Motor neuron (in vitro differentiated cells): ENCODE data around the gene COL1A1. TPM values are rescaled to one million over a fixed set of nuclear protein-coding genes. Genes with fewer than 3 reads are reported as not detected.
A peak's percentile ranks its signal among the peaks of the same experiment; 100 is the strongest.

Source experiments
- ATAC-seq, 8 experiments: fragments of 200-7000 bp; cut with Tn5 transposase; replicated peaks in 6 of 8; 2 replicates each; pipeline ENCODE4 v1.8.0; 2021; ENCODE audit warnings: mild to moderate bottlenecking in 8 of 8, moderate library complexity in 8 of 8
- H3K27ac ChIP-seq, 2 donors: fragments of 250-450 bp; sonication (Bioruptor Pico); 2 replicates each; pipeline ENCODE4 v1.9.0; 2021; ENCODE audit warnings: antibody characterized with exemption in 2 of 2, mild to moderate bottlenecking in 2 of 2, moderate library complexity in 1 of 2
- H3K4me1 ChIP-seq, 2 donors: fragments of 250-450 bp; sonication (Bioruptor Pico); replicated peaks in 1 of 2; 2 replicates each; pipeline ENCODE4 v1.6.1; 2021; ENCODE audit warnings: antibody characterized with exemption in 2 of 2, mild to moderate bottlenecking in 2 of 2, moderate library complexity in 1 of 2
- H3K4me3 ChIP-seq, 5 donors: fragments of 250-450 bp; sonication (Bioruptor Pico); 2 replicates each; pipeline ENCODE4 v1.9.0; 2021; ENCODE audit warnings: antibody characterized with exemption in 5 of 5, mild to moderate bottlenecking in 5 of 5, moderate library complexity in 4 of 5
- WGBS, 10 experiments: fragments of 450-650 bp; shearing (Covaris generic); methylation state at CpG; one replicate each; pipeline ENCODE4 v1.0.0; 2022; 5-methylcytosine and 5-hydroxymethylcytosine counted together
- in situ Hi-C, 9 experiments: fragments of 400-800 bp; cut with MboI; loops; one replicate each; pipeline ENCODE4 v1.15.0; 2021; ENCODE audit warnings: low sequenced_read_pairs in 9 of 9, low pct_unique_long_range_greater_than_20kb in 2 of 9; ENCODE audit not compliant: unreplicated experiment in 9 of 9
- total RNA-seq, 8 experiments: library from RNA; unstranded; fragments of 300-600 nt; gene quantifications; 2 replicates each; pipeline versions ENCODE4 v1.2.3 to v1.2.4, GENCODE V29; 2022

The COL1A1 gene
- total RNA-seq, 8 experiments from 2014 or later, result 0.54 to 614 (median 7.1) TPM

DNA sequence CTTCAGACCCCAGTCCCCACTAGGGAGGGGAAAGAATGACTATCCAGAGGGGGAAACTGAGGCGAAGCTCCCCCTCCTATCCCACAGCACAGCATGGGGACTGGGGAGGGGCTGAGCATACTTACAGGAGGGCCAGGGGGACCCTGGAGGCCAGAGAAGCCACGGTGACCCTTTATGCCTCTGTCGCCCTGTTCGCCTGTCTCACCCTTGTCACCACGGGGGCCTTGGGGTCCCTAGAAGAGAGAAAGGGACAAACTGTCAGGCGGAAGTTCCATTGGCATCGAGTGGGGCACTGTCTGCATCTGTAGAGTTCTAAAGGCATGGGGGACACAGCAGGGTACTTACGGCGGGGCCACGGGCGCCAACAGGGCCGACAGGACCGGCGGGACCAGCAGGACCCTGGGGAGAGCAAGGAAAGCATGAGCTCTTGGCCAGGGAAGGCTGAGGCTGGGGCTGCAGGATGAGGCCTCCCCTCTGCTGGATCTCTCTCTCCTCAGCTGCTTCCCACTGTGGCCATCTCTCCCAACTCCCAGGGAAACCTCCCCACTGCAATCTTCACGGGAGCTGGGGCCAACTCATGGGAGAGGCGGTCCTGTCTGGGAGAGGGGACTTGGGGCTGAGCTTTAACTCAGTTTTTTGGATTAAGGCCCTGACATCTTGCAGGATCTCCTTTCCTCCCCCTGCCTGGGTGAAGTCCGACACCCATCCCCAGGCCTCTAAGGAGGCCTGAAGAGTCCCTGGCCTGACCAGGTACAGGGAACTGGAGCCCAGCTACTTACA is 13.5 kb downstream of the COL1A1 start:
- in situ Hi-C loops, result loop anchor here in 4 of 9 experiments (25.0 kb wide), 1 partner anchor 99 kb away; no protein-coding TSS in a partner anchor
- peaks cover 18 to 21% of the 10 kb centered on the region in 2 donors for H3K4me1 ChIP-seq
- H3K4me3 ChIP-seq, result no peak overlapping the region
- 20 to 100% (median 80%) methylated on average over 1 to 4 of the region's 17 CpGs; no CpG with 5 or more reads in 4 of the 10 experiments for WGBS, 10 experiments
- H3K27ac ChIP-seq, result no peak overlapping the region
- no peak for ATAC-seq

DNA sequence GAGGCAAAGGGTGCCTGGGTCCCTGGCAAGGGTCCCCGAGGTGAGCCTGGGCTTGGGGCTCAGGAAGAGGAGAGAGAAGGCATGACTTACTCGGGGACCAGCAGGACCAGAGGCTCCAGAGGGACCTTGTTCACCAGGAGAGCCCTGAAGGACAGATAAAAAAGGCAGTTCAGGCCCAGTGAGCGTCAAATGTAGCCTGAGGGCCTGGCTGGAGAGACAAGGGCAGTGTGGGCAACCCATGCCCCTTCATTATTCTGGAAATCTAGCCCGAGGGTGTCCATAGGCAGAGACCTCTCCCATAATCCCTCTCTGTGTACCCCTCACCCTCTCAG is 14.1 kb downstream of the COL1A1 start:
- peaks cover 18 to 21% of the 10 kb centered on the region in 2 donors for H3K4me1 ChIP-seq
- H3K27ac ChIP-seq, result no peak overlapping the region
- ATAC-seq, result no peak
- 72 to 83% (median 80%) methylated on average over 1 to 2 of the region's 4 CpGs; no CpG with 5 or more reads in 7 of the 10 experiments for WGBS, 10 experiments
- no peak overlapping the region for H3K4me3 ChIP-seq
- in situ Hi-C loops, result loop anchor here in 4 of 9 experiments (25.0 kb wide), 1 partner anchor 100 kb away; no protein-coding TSS in a partner anchor

DNA sequence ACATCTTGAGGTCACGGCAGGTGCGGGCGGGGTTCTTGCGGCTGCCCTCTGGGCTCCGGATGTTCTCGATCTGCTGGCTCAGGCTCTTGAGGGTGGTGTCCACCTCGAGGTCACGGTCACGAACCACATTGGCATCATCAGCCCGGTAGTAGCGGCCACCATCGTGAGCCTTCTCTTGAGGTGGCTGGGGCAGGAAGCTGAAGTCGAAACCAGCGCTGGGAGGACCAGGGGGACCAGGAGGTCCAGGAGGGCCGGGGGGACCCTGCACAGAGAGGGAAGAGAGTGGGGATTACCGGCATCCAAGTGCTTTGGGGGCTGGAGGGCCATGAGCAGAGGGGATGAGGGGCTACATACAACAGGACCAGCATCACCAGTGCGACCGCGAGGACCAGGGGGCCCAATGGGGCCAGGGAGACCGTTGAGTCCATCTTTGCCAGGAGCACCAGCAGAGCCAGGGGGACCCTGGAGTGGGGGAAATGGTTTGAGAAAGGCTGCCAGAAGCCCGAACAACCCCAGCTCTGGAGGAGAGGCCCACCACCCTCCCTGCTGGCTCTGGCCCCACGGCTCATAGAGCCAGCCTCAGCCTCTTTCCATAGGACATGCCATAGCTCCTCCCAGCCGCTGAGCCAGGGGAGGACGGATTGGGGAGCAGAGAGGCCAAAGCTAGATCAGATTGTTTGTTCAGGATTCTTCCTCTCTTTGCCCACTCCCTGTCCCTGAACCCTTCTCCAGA is 14.6 kb downstream of the COL1A1 start:
- Histone ChIP-seq H3K27ac (no peak overlapping the region), H3K4me1 (peaks cover 18 to 21% of the 10 kb centered on the region in 2 donors), H3K4me3 (no peak overlapping the region)
- in situ Hi-C loops, result loop anchor here in 4 of 9 experiments (25.0 kb wide), 1 partner anchor 100 kb away; no protein-coding TSS in a partner anchor
- 0 to 100% (median 80%) methylated on average over 1 to 3 of the region's 24 CpGs; no CpG with 5 or more reads in 5 of the 10 experiments for WGBS, 10 experiments
- ATAC-seq, result no peak

DNA sequence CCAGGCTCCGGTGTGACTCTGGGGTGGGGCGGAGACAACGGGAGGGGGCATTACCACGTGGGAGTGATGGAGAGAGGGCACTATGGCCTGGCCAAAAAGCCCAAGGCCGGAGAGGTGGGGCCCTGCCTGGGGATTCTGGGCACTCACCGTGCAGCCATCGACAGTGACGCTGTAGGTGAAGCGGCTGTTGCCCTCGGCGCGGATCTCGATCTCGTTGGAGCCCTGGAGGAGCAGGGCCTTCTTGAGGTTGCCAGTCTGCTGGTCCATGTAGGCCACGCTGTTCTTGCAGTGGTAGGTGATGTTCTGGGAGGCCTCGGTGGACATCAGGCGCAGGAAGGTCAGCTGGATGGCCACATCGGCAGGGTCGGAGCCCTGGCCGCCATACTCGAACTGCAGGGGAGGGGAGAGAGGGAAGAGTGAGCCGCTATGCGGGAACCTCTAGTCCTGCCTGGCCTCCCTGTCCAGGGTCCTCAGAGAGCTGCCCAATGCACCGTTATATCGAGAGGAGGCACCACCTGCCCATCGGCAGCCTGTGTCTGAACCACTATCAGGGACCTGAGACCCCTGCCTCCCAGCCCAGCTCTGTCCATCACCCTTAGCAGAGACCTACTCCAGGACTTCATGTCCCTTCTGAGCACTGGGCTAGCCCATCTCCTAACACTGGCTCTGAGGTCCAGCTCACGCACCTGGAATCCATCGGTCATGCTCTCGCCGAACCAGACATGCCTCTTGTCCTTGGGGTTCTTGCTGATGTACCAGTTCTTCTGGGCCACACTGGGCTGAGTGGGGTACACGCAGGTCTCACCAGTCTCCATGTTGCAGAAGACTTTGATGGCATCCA is 15.6 kb downstream of the COL1A1 start:
- Histone ChIP-seq H3K4me1 (peaks cover 15 to 17% of the 10 kb centered on the region in 2 donors), H3K27ac (no peak overlapping the region), H3K4me3 (no peak overlapping the region)
- in situ Hi-C loops, result loop anchor here in 4 of 9 experiments (25.0 kb wide), 1 partner anchor 101 kb away; no protein-coding TSS in a partner anchor
- WGBS, 10 experiments, result 60 to 95% (median 77%) methylated on average over 1 to 8 of the region's 31 CpGs; no CpG with 5 or more reads in 6 of the 10 experiments
- no peak for ATAC-seq

DNA sequence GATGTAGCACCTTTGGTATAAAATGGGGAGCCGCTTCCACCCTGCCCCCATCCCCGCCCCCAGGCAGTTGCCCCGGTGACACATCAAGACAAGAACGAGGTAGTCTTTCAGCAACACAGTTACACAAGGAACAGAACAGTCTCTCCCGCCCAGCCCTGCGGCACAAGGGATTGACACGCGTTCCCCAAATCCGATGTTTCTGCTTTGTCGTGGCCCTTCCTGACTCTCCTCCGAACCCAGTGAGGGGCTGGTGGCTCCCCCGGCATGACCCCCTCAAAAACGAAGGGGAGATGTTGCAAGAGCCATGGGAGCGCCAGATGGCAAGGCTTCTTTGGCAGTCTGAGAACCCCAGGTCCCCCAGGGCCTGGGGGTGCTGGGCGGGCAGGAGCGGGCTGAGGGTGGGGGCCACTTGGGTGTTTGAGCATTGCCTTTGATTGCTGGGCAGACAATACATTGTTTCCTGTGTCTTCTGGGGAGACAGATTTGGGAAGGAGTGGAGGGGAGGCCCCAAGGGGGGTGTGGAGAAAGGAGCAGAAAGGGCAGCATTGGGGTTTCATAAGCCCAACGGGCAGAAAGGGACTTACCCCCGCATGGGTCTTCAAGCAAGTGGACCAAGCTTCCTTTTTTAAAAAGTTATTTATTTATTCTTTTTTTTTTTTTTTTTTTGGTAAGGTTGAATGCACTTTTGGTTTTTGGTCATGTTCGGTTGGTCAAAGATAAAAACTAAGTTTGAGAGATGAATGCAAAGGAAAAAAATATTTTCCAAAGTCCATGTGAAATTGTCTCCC is 16.6 kb downstream of the COL1A1 start:
- peak in 7 of 8 experiments; percentile 39 to 49 (median 45) for ATAC-seq
- Histone ChIP-seq H3K27ac (no peak overlapping the region), H3K4me3 (no peak overlapping the region), H3K4me1 (peaks cover 15 to 17% of the 10 kb centered on the region in 2 donors)
- WGBS, 10 experiments, result 20 to 100% (median 67%) methylated on average over 1 to 12 of the region's 19 CpGs; no CpG with 5 or more reads in 1 of the 10 experiments
- in situ Hi-C loops, result loop anchor here in 4 of 9 experiments (25.0 kb wide), 1 partner anchor 102 kb away; no protein-coding TSS in a partner anchor

DNA sequence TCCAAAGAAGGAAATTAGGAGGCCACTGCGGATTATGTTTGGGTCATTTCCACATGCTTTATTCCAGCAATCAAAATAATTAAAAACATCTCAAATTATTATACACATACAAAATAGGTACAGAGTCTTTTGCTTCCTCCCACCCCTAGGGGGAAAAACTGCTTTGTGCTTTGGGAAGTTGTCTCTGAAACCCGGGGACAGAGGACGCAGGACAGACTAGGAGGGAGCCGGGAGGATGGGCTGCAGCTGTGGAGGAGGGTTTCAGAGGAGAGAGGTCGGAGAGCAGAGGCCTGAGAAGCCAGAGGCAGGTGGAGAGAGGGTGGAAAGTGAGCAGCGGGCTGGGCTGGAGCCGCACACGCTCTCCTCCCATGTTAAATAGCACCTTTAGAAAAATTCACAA is 17.4 kb downstream of the COL1A1 start:
- Histone ChIP-seq H3K27ac (no peak overlapping the region), H3K4me1 (peaks cover 15 to 17% of the 10 kb centered on the region in 2 donors), H3K4me3 (no peak overlapping the region)
- WGBS, 10 experiments, result 0 to 52% (median 27%) methylated on average over 1 to 8 of the region's 8 CpGs; no CpG with 5 or more reads in 3 of the 10 experiments
- peak in 7 of 8 experiments; percentile 4 to 62 (median 53) for ATAC-seq
- in situ Hi-C loops, result loop anchor here in 4 of 9 experiments (25.0 kb wide), 1 partner anchor 103 kb away; no protein-coding TSS in a partner anchor

DNA sequence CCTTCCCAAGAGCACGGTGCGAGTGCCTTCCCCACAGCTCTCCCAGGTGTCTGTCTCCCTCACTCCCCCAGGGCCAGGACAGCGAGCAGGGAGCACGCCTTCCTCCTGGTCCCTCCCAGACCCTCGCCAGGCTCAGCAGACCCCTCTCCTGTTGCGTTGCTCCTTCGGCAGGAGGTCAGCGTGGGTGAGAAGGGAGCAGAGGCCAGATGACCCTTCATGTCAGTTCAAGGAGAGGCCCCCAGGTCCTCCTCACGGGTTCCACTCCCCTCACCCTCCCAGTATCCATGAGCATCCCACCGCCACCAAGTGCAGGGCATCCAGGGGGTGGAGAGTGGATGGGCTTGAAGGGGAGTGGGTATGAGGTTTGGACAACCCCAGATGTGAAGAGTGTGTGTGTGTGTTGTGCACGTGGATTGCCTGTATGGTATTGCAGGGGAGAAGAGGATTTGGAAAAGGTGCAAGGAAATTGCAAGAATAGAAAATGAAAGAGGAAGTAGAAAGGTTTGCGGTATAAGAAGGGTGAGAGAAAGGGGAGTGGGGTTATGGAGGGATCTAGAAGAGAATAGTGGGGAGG is 17.9 kb downstream of the COL1A1 start:
- Histone ChIP-seq H3K4me3 (no peak overlapping the region), H3K27ac (no peak overlapping the region), H3K4me1 (peaks cover 15 to 17% of the 10 kb centered on the region in 2 donors)
- 8 to 100% (median 65%) methylated on average over 1 to 10 of the region's 12 CpGs; no CpG with 5 or more reads in 4 of the 10 experiments for WGBS, 10 experiments
- in situ Hi-C loops, result loop anchor here in 4 of 9 experiments (25.0 kb wide), 1 partner anchor 104 kb away; no protein-coding TSS in a partner anchor
- no peak for ATAC-seq

DNA sequence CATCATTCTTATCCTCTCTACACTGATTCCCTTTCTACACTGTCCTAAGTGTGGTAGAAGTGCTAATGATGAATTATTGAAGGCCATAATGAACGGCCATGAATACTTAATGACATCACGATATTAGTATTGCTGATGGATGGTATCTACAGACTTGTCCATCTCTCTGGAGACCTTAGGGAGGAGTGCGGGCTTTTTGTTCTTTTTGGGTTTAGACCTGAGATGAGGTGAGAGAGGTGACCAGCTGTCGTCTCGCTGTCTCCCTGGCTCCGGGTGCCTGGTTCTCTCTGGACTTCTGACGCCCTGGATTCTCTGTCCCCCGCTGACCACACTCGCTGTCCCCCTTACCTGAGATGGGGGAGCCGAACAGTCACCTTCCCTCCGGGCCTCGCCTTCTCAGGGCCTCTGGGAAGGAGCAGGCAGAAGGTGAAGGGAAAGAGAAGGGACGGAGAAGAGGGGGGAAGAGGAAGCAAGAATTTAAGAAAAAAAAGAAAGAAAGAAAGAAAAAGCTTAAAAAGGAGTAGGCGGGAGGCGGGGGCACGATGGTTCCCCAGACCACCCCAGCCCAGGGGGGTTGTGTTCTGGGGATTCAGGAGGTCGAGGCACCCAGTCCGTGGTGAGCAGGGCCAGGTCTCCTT is 18.5 kb downstream of the COL1A1 start:
- no peak for ATAC-seq
- H3K4me1 ChIP-seq, result peaks cover 20 to 21% of the 10 kb centered on the region in 2 donors
- H3K27ac ChIP-seq, result no peak overlapping the region
- 36 to 100% (median 75%) methylated on average over 2 to 12 of the region's 18 CpGs; no CpG with 5 or more reads in 2 of the 10 experiments for WGBS, 10 experiments
- H3K4me3 ChIP-seq, result no peak overlapping the region
- in situ Hi-C loops, result loop anchor here in 4 of 9 experiments (25.0 kb wide), 1 partner anchor 104 kb away; no protein-coding TSS in a partner anchor

DNA sequence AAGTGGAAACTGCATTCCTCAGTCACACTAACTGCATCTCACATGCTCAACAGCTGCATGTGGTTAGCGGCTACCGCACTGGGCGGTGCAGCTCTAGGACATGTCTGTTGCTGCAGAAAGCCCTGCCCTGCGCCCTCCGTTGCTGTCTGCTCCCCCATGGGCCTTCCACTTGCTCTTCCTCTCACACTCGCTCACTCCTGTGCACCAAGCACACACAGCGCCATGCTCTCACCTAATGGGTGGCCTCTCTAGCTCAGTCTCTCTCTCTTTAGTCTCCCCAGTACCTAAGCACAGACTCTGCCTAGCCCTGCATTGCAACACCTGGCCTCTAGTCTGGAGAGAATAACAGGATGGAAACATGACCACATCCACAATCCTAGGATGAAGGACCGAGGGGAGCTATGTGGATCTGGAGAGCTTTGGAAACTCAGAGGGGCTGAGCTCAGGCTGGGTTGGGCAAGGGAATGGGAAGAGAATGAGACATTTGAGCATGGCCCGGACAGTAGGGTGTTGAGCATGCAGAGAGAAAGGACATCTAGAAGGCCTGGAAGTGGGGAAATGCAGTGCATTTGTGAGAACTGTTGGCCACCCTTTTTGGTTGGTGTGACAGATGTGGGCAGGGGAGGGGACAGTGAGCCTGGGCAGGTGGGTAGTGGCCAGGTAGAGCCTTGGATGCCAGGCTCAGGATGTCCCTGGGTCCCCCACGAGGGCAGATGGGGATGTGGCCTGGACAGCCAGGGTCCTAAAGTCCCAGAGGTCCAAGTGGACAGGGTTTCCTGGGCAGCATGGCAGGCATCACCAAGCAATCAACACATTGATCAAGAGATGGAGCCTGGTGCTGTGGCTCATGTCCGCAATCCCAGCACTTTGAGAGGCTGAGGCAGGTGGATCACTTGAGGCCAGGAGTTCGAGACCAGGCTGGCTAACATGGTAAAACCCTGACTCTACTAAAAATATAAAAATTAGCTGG is 19.6 kb downstream of the COL1A1 start:
- H3K27ac ChIP-seq, result no peak overlapping the region
- H3K4me1 ChIP-seq, result peaks cover 23 to 24% of the 10 kb centered on the region in 2 donors
- in situ Hi-C loops, result loop anchor here in 4 of 9 experiments (25.0 kb wide), 1 partner anchor 105 kb away; no protein-coding TSS in a partner anchor
- no peak overlapping the region for H3K4me3 ChIP-seq
- WGBS, 10 experiments, result 7 to 100% (median 68%) methylated on average over 1 to 8 of the region's 12 CpGs; no CpG with 5 or more reads in 1 of the 10 experiments
- peak in 3 of 8 experiments; percentile 1 to 57 (median 42) for ATAC-seq

DNA sequence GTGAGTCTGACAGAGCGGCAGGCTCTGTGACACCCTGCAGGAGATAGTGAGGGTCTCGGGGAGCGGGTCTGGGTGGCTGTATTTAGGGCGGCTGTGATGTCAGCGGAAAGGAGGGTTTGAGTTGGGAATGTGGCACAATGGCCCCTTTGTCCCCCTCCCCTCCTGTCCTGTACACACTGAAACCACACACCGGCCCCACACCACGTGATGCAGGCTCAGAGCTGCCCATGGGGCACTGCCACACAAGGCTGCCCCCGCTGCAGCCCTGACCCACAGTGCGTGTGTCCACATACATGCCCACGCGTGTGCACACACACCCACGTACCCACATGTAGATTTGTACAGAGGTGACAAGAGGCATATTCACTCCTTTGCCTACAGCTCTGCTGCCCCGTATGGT is 20.3 kb downstream of the COL1A1 start:
- Histone ChIP-seq H3K27ac (no peak overlapping the region), H3K4me3 (no peak overlapping the region), H3K4me1 (peaks cover 23 to 24% of the 10 kb centered on the region in 2 donors)
- WGBS, 10 experiments, result 0 to 97% (median 80%) methylated on average over 1 to 10 of the region's 13 CpGs; no CpG with 5 or more reads in 1 of the 10 experiments
- in situ Hi-C loops, result loop anchor here in 4 of 9 experiments (25.0 kb wide), 1 partner anchor 106 kb away; no protein-coding TSS in a partner anchor
- no peak for ATAC-seq
